Activated CD4-positive, alpha-beta T cell treated with anti-CD3 and anti-CD28 coated beads for 48 hours (primary cell): ENCODE measurements around the gene OR6Y1.

Source experiments
- DNase-seq: peaks from one replicate; pipeline ENCODE4 v3.0.0-alpha.2; 2020

Gene OR6Y1

DNA sequence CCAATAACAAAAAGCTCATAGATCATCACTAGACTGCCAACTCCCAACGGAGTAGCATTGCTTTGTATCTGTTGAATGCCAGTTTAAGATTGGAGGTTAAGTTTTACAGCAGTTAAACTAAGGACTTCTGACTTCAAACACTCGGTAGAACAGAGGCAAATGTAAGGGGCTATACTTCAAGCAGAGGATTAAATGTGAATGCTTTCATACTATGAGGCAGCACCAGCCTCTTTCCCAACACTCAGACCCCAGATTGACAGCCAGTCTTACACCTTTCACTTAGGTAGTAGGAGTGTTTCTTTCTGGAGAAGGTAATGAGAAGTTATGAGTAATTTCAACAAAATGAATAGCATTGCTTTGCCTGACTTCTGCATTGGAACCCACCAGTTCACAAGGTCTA lies 59.4 kb downstream of the OR6Y1 start:
- no peak for DNase-seq
